Measurements from ENCODE around the gene GULP1.

GRCh38 chr2:188285774-188286173 lies 5.9 kb upstream of the GULP1 start:
- no peak for TF ChIP-seq CTCF (IDR thresholded peaks at IDR 0.05)
- no peak for TF ChIP-seq POLR2A (IDR thresholded peaks at IDR 0.05; ENCODE audit: low read depth)
- TF ChIP-seq POLR2AphosphoS5 (IDR thresholded peaks at IDR 0.05) = no peak
- TF ChIP-seq EP300 (IDR thresholded peaks at IDR 0.05) = no peak
